Esophagus muscularis mucosa (tissue), 4 donors: ENCODE results near the gene E2F4. TPM values are rescaled to one million over a fixed set of nuclear protein-coding genes. Genes with fewer than 3 reads are reported as not detected.

Experiments
- DNase-seq: peaks from one replicate; pipeline ENCODE4 v3.0.0-alpha.2; 2017; ENCODE audit errors: extremely low spot score
- H3K27ac ChIP-seq, 4 donors: fragments of 200-600 bp; sonication (generic); replicated peaks in 1 of 4; 1 replicate in 3 of 4; 2 replicates in 1 of 4; pipeline ENCODE4 v1.5.1; 2016 to 2019; ENCODE audit warnings: mild to moderate bottlenecking in 1 of 4
- H3K27me3 ChIP-seq, 4 donors: fragments of 200-600 bp; sonication (generic); one replicate each; pipeline versions ENCODE4 v1.5.1 to v1.6.0; 2016 to 2019
- H3K36me3 ChIP-seq, 4 donors: fragments of 200-600 bp; sonication (generic); one replicate each; pipeline ENCODE4 v1.5.1; 2016 to 2019
- H3K4me1 ChIP-seq, 4 donors: fragments of 200-600 bp; sonication (generic); one replicate each; pipeline ENCODE4 v1.5.1; 2016 to 2019
- H3K4me3 ChIP-seq, 4 donors: fragments of 200-600 bp; sonication (generic); 1 replicate in 2 of 4; 2 replicates in 2 of 4; pipeline ENCODE4 v1.5.1; 2016 to 2019; ENCODE audit warnings: mild to moderate bottlenecking in 4 of 4, moderate library complexity in 1 of 4
- H3K9me3 ChIP-seq, 4 donors: fragments of 200-600 bp; sonication (generic); 1 replicate in 3 of 4; 2 replicates in 1 of 4; pipeline ENCODE4 v1.5.1; 2016 to 2019
- CTCF ChIP-seq, 3 experiments: fragments of 200-600 bp in 2 of 3; fragments of 450-650 bp in 1 of 3; sonication (generic) in 2 of 3; IDR thresholded peaks; one replicate each; pipeline ENCODE4 v1.5.1; 2017 to 2019; ENCODE audit warnings: antibody characterized with exemption in 3 of 3, mild to moderate bottlenecking in 2 of 3, moderate library complexity in 1 of 3
- EP300 ChIP-seq: sonication (generic); formaldehyde crosslinking; IDR thresholded peaks from one replicate; pipeline ENCODE4 v1.6.1; 2017; ENCODE audit warnings: antibody characterized with exemption
- POLR2A ChIP-seq: fragments of 450-650 bp; IDR thresholded peaks from one replicate; pipeline ENCODE4 v1.6.1; 2017; ENCODE audit warnings: antibody characterized with exemption, moderate library complexity, mild to moderate bottlenecking, low read depth
- POLR2AphosphoS5 ChIP-seq, 2 donors: sonication (generic); formaldehyde crosslinking; IDR thresholded peaks; one replicate each; pipeline ENCODE4 v1.6.1; 2017; ENCODE audit warnings: antibody characterized with exemption in 2 of 2
- WGBS: methylation state at CpG from one replicate; pipeline ENCODE4 v1.1.5; 2018; 5-methylcytosine and 5-hydroxymethylcytosine counted together
- intact Hi-C: fragments of 100-400 bp; cut with DNase I; formaldehyde crosslinking; loops from one replicate; pipeline ENCODE4 v1.15.1; 2023
- total RNA-seq, 4 donors: library from RNA; depleted of rRNA; stranded (reverse); fragments of >200 nt; gene quantifications; one replicate each; pipeline versions ENCODE4 v1.1.0 to v1.2.1, GENCODE V29; 2016

E2F4 gene
- total RNA-seq, 4 donors from 2014 or later: 54.8 to 96.9 (median 93.1) TPM

GRCh38 chr16:67202426-67202825 lies 10.5 kb downstream of the E2F4 start:
- no CpG with 5 or more reads among the region's 12 CpGs for WGBS
- peaks cover 10 to 63% (median 54%) of the 10 kb centered on the region in 4 donors for H3K36me3 ChIP-seq
- H3K27ac ChIP-seq: no peak overlapping the region
- peaks cover 7 to 25% (median 23%) of the 10 kb centered on the region in 4 donors for H3K4me1 ChIP-seq
- no peak for TF ChIP-seq CTCF (IDR thresholded peaks at IDR 0.05)
- TF ChIP-seq EP300: no peak
- no peaks in the 10 kb centered on the region for H3K27me3 ChIP-seq
- no peak overlapping the region for H3K4me3 ChIP-seq
- DNase-seq: no peak
- no peaks in the 10 kb centered on the region for H3K9me3 ChIP-seq
- intact Hi-C loops: no loop called here

GRCh38 chr16:67202956-67203493 lies 11.1 kb downstream of the E2F4 start:
- WGBS: 85% methylated on average over 12 of the region's 23 CpGs
- intact Hi-C loops: no loop called here

GRCh38 chr16:67204076-67204475 lies 12.1 kb downstream of the E2F4 start:
- H3K36me3 ChIP-seq: peaks cover 7 to 55% (median 41%) of the 10 kb centered on the region in 4 donors
- no peaks in the 10 kb centered on the region for H3K27me3 ChIP-seq
- 82% methylated on average over 2 of the region's 4 CpGs for WGBS
- TF ChIP-seq POLR2AphosphoS5 (IDR thresholded peaks at IDR 0.05): no peak
- no peak for TF ChIP-seq CTCF (IDR thresholded peaks at IDR 0.05)
- TF ChIP-seq EP300: no peak
- no peak for TF ChIP-seq POLR2A
- DNase-seq: no peak
- no peaks in the 10 kb centered on the region for H3K9me3 ChIP-seq
- no peak overlapping the region for H3K4me3 ChIP-seq
- peaks cover 4 to 9% (median 9%) of the 10 kb centered on the region in 4 donors for H3K4me1 ChIP-seq
- H3K27ac ChIP-seq: no peak overlapping the region
- intact Hi-C loops: no loop called here

More at GRCh38 chr16:67202956-67203493, 11.1 kb downstream of the E2F4 start:
- H3K27me3 ChIP-seq: no peaks in the 10 kb centered on the region
- H3K27ac ChIP-seq: no peak overlapping the region
- no peak for DNase-seq
- TF ChIP-seq CTCF (IDR thresholded peaks at IDR 0.05) (no peak), EP300 (no peak), POLR2A (no peak), POLR2AphosphoS5 (IDR thresholded peaks at IDR 0.05) (no peak)
- no peak overlapping the region for H3K4me3 ChIP-seq
- peaks cover 7 to 20% (median 19%) of the 10 kb centered on the region in 4 donors for H3K4me1 ChIP-seq
- H3K9me3 ChIP-seq: no peaks in the 10 kb centered on the region
- H3K36me3 ChIP-seq: peaks cover 7 to 63% (median 48%) of the 10 kb centered on the region in 4 donors

- WGBS: 94% methylated on average over 8 of the region's 8 CpGs
- Histone ChIP-seq H3K27ac (no peak overlapping the region), H3K9me3 (no peaks in the 10 kb centered on the region), H3K27me3 (no peaks in the 10 kb centered on the region), H3K4me3 (no peak overlapping the region), H3K4me1 (no peaks in the 10 kb centered on the region), H3K36me3 (peaks cover 7 to 60% (median 37%) of the 10 kb centered on the region in 4 donors)
- TF ChIP-seq POLR2AphosphoS5 (IDR thresholded peaks at IDR 0.05) (no peak), POLR2A (no peak), CTCF (IDR thresholded peaks at IDR 0.05) (no peak), EP300 (no peak)
- no peak for DNase-seq
- intact Hi-C loops: no loop called here
These were observed 14.3 kb downstream of the E2F4 start for GRCh38 chr16:67206129-67206837.
